HEK293 (cell line): Measurements from ENCODE around the gene PLEKHJ1.

ENCODE experiments used
- ATF2 ChIP-seq: fragments of 450-650 bp; formaldehyde crosslinking; IDR thresholded peaks from 2 replicates; pipeline ENCODE4 v1.5.1; 2016; ENCODE audit warnings: missing biosample characterization, missing genetic modification characterization, low read depth
- BCL11A ChIP-seq: fragments of 450-650 bp; formaldehyde crosslinking; IDR thresholded peaks from 2 replicates; pipeline ENCODE4 v1.5.1; 2016; ENCODE audit warnings: low read depth, missing biosample characterization, missing genetic modification characterization
- GLI4 ChIP-seq: fragments of 450-650 bp; formaldehyde crosslinking; IDR thresholded peaks from 2 replicates; pipeline ENCODE4 v1.5.1; 2016; ENCODE audit warnings: missing biosample characterization, missing genetic modification characterization
- PBX3 ChIP-seq: sonication (generic); formaldehyde crosslinking; IDR thresholded peaks from 2 replicates; pipeline ENCODE4 v1.8.1; 2022; ENCODE audit warnings: mild to moderate bottlenecking, moderate library complexity, missing genetic modification reagents
- SP7 ChIP-seq: fragments of 450-650 bp; formaldehyde crosslinking; IDR thresholded peaks from 2 replicates; pipeline ENCODE4 v1.5.1; 2016; ENCODE audit warnings: missing biosample characterization, missing genetic modification characterization
- YY2 ChIP-seq: fragments of 450-650 bp; formaldehyde crosslinking; IDR thresholded peaks from 2 replicates; pipeline ENCODE4 v1.5.1; 2016; ENCODE audit warnings: missing biosample characterization, missing genetic modification characterization
- ZBTB20 ChIP-seq: fragments of 450-650 bp; formaldehyde crosslinking; IDR thresholded peaks from 2 replicates; pipeline ENCODE4 v1.5.1; 2016; ENCODE audit warnings: missing biosample characterization, missing genetic modification characterization
- ZNF19 ChIP-seq: fragments of 450-650 bp; formaldehyde crosslinking; IDR thresholded peaks from 2 replicates; pipeline ENCODE4; 2016; ENCODE audit warnings: missing biosample characterization, missing genetic modification characterization, low read depth
- ZNF302 ChIP-seq: fragments of 450-650 bp; formaldehyde crosslinking; IDR thresholded peaks from 2 replicates; pipeline ENCODE4 v1.5.1; 2016; ENCODE audit warnings: missing biosample characterization, missing genetic modification characterization, low read depth
- ZNF341 ChIP-seq: fragments of 450-650 bp; formaldehyde crosslinking; IDR thresholded peaks from 2 replicates; pipeline ENCODE4; 2016; ENCODE audit warnings: low read depth, missing biosample characterization, missing genetic modification characterization
- ZNF529 ChIP-seq: fragments of 450-650 bp; formaldehyde crosslinking; IDR thresholded peaks from 2 replicates; pipeline ENCODE4 v1.5.1; 2017; ENCODE audit warnings: missing genetic modification characterization, missing biosample characterization; ENCODE audit not compliant: insufficient replicate concordance
- ZNF621 ChIP-seq: fragments of 450-650 bp; formaldehyde crosslinking; IDR thresholded peaks from 2 replicates; pipeline ENCODE4 v1.5.1; 2017; ENCODE audit warnings: missing biosample characterization, missing genetic modification characterization
- ZNF623 ChIP-seq: fragments of 450-650 bp; formaldehyde crosslinking; IDR thresholded peaks from 2 replicates; pipeline ENCODE4 v1.5.1; 2016; ENCODE audit warnings: missing biosample characterization, missing genetic modification characterization
- ZNF639 ChIP-seq: fragments of 450-650 bp; formaldehyde crosslinking; IDR thresholded peaks from 2 replicates; pipeline ENCODE4 v1.5.1; 2016; ENCODE audit warnings: missing biosample characterization, missing genetic modification characterization
- ZNF658 ChIP-seq: fragments of 450-650 bp; formaldehyde crosslinking; IDR thresholded peaks from 2 replicates; pipeline ENCODE4; 2016; ENCODE audit warnings: missing biosample characterization, missing genetic modification characterization
- ZNF670 ChIP-seq: fragments of 450-650 bp; formaldehyde crosslinking; IDR thresholded peaks from 2 replicates; pipeline ENCODE4 v1.5.1; 2016; ENCODE audit warnings: missing biosample characterization, missing genetic modification characterization, low read depth
- ZNF76 ChIP-seq: fragments of 450-650 bp; formaldehyde crosslinking; IDR thresholded peaks from 2 replicates; pipeline ENCODE4; 2016; ENCODE audit warnings: low read depth, missing biosample characterization, missing genetic modification characterization, borderline replicate concordance
- ZNF785 ChIP-seq: fragments of 450-650 bp; formaldehyde crosslinking; IDR thresholded peaks from 2 replicates; pipeline ENCODE4 v1.5.1; 2016; ENCODE audit warnings: missing biosample characterization, missing genetic modification characterization
- ZNF837 ChIP-seq: fragments of 450-650 bp; formaldehyde crosslinking; IDR thresholded peaks from 2 replicates; pipeline ENCODE4 v1.5.1; 2016; ENCODE audit warnings: missing biosample characterization, missing genetic modification characterization
- TF ChIP-seq, protein P1 (sequence below): fragments of 450-650 bp; formaldehyde crosslinking; conservative IDR thresholded peaks from 2 replicates; pipeline ENCODE4 v1.5.1; 2016; ENCODE audit warnings: low read depth, missing biosample characterization, missing genetic modification characterization
- TF ChIP-seq, protein P2 (sequence below): fragments of 450-650 bp; formaldehyde crosslinking; IDR thresholded peaks from 2 replicates; pipeline ENCODE4 v1.5.1; 2016; ENCODE audit warnings: missing biosample characterization, missing genetic modification characterization
- TF ChIP-seq, protein P3 (sequence below): fragments of 450-650 bp; formaldehyde crosslinking; IDR thresholded peaks from 2 replicates; pipeline ENCODE4 v1.5.1; 2016; ENCODE audit warnings: missing biosample characterization, missing genetic modification characterization

PLEKHJ1 gene

DNA sequence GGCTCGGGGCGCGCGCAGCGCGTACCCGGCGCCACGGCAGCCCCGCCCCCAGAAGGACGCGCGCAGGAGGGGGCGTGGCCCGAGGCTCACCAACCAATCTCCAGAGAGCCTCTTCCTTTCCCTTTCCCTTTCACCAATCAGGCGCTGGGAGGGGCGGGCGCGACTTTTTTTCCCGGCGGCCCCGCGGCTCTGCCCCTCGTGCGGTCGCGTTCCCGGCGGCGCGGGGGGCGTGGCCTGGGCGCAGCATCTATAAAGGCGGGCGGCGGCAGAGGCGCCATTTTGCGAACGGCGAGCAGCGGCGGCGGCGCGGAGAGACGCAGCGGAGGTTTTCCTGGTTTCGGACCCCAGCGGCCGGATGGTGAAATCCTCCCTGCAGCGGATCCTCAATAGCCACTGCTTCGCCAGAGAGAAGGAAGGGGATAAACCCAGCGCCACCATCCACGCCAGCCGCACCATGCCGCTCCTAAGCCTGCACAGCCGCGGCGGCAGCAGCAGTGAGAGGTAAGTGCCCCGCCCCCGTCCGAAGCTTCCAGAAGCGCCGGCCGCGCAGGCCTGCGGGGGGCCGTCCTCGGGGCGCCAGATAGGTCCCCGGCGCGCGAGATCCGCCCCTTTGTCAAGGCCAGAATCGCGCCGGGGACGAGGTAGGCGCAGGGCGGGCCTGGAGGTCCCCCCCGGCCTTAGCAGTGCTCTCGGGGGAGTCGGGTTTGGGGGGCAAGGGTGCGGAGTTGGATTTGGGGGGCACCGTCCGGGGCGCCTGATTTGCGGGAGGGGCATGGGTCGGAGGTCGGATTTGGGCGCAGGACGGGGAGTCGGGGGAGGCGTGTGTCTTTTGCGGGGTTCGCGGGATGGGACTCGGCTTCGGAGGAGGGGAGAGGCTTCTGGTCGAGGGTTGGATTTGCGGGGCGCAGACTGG lies 33.4 kb upstream of the PLEKHJ1 start (continued):
- no peak for TF ChIP-seq ZNF623 (tag by site-specific recombination)
- TF ChIP-seq ZNF302 (tag by site-specific recombination): no peak
- TF ChIP-seq PBX3 (CRISPR knock-in tag): peak; percentile 49; the same call in 1 of the 2 replicates
- TF ChIP-seq ZNF19: no peak
- TF ChIP-seq BCL11A (tag by site-specific recombination): no peak
- no peak for TF ChIP-seq ZNF785
- TF ChIP-seq, protein P1, sequence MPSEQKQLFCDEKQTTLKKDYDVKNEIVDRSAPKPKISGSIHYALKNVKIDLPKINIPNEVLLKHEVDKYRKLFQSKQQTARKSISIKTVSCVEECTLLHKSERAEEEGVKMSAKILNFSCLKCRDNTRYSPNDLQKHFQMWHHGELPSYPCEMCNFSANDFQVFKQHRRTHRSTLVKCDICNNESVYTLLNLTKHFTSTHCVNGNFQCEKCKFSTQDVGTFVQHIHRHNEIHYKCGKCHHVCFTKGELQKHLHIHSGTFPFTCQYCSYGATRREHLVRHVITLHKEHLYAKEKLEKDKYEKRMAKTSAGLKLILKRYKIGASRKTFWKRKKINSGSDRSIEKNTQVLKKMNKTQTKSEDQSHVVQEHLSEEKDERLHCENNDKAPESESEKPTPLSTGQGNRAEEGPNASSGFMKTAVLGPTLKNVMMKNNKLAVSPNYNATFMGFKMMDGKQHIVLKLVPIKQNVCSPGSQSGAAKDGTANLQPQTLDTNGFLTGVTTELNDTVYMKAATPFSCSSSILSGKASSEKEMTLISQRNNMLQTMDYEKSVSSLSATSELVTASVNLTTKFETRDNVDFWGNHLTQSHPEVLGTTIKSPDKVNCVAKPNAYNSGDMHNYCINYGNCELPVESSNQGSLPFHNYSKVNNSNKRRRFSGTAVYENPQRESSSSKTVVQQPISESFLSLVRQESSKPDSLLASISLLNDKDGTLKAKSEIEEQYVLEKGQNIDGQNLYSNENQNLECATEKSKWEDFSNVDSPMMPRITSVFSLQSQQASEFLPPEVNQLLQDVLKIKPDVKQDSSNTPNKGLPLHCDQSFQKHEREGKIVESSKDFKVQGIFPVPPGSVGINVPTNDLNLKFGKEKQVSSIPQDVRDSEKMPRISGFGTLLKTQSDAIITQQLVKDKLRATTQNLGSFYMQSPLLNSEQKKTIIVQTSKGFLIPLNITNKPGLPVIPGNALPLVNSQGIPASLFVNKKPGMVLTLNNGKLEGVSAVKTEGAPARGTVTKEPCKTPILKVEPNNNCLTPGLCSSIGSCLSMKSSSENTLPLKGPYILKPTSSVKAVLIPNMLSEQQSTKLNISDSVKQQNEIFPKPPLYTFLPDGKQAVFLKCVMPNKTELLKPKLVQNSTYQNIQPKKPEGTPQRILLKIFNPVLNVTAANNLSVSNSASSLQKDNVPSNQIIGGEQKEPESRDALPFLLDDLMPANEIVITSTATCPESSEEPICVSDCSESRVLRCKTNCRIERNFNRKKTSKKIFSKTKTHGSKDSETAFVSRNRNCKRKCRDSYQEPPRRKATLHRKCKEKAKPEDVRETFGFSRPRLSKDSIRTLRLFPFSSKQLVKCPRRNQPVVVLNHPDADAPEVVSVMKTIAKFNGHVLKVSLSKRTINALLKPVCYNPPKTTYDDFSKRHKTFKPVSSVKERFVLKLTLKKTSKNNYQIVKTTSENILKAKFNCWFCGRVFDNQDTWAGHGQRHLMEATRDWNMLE: no peak
- peak; percentile 77 for TF ChIP-seq SP7 (tag by site-specific recombination)
- TF ChIP-seq ATF2: no peak
- TF ChIP-seq, protein P2, sequence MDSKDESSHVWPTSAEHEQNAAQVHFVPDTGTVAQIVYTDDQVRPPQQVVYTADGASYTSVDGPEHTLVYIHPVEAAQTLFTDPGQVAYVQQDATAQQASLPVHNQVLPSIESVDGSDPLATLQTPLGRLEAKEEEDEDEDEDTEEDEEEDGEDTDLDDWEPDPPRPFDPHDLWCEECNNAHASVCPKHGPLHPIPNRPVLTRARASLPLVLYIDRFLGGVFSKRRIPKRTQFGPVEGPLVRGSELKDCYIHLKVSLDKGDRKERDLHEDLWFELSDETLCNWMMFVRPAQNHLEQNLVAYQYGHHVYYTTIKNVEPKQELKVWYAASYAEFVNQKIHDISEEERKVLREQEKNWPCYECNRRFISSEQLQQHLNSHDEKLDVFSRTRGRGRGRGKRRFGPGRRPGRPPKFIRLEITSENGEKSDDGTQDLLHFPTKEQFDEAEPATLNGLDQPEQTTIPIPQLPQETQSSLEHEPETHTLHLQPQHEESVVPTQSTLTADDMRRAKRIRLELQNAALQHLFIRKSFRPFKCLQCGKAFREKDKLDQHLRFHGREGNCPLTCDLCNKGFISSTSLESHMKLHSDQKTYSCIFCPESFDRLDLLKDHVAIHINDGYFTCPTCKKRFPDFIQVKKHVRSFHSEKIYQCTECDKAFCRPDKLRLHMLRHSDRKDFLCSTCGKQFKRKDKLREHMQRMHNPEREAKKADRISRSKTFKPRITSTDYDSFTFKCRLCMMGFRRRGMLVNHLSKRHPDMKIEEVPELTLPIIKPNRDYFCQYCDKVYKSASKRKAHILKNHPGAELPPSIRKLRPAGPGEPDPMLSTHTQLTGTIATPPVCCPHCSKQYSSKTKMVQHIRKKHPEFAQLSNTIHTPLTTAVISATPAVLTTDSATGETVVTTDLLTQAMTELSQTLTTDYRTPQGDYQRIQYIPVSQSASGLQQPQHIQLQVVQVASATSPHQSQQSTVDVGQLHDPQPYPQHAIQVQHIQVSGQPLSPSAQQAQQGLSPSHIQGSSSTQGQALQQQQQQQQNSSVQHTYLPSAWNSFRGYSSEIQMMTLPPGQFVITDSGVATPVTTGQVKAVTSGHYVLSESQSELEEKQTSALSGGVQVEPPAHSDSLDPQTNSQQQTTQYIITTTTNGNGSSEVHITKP (tag by site-specific recombination): no peak
- peak; percentile 90 for TF ChIP-seq ZNF76
- no peak for TF ChIP-seq ZNF670 (tag by site-specific recombination)
- peak; percentile 81 for TF ChIP-seq YY2
- no peak for TF ChIP-seq ZNF529
- 0 out of 2 replicates have a peak, but pooled peaks have one; percentile 34 for TF ChIP-seq ZNF639 (tag by site-specific recombination)
- no peak for TF ChIP-seq ZNF658 (tag by site-specific recombination)
- TF ChIP-seq ZBTB20 (tag by site-specific recombination): no peak; the same call in 1 of the 2 replicates
- no peak; the same call in 1 of the 2 replicates for TF ChIP-seq ZNF837 (tag by site-specific recombination)
- TF ChIP-seq, protein P3, sequence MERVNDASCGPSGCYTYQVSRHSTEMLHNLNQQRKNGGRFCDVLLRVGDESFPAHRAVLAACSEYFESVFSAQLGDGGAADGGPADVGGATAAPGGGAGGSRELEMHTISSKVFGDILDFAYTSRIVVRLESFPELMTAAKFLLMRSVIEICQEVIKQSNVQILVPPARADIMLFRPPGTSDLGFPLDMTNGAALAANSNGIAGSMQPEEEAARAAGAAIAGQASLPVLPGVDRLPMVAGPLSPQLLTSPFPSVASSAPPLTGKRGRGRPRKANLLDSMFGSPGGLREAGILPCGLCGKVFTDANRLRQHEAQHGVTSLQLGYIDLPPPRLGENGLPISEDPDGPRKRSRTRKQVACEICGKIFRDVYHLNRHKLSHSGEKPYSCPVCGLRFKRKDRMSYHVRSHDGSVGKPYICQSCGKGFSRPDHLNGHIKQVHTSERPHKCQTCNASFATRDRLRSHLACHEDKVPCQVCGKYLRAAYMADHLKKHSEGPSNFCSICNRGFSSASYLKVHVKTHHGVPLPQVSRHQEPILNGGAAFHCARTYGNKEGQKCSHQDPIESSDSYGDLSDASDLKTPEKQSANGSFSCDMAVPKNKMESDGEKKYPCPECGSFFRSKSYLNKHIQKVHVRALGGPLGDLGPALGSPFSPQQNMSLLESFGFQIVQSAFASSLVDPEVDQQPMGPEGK: peak; percentile 51; the same call in 1 of the 2 replicates
- TF ChIP-seq ZNF341 (tag by site-specific recombination): no peak
- no peak; the same call in none of the 2 replicates for TF ChIP-seq GLI4 (tag by site-specific recombination)
- TF ChIP-seq ZNF621 (tag by site-specific recombination): no peak
